Dermis lymphatic vessel endothelial cell (primary cell): ENCODE measurements around the gene HHIP. TPM values are rescaled to one million over a fixed set of nuclear protein-coding genes. Genes with fewer than 3 reads are reported as not detected.

ENCODE experiments used
- total RNA-seq: library from RNA; depleted of rRNA; stranded (reverse); fragments of >200 nt; gene quantifications from 2 replicates; pipeline ENCODE4 v1.2.1, GENCODE V29; 2014

The HHIP gene
- 61.1 and 70.9 TPM in 2 replicates for total RNA-seq

GRCh38 chr4:144645631-144646522 is at the start of gene HHIP:
TSS of gene HHIP (plus strand) at chr4:144646156. CDS start at chr4:144646676, 520 bp downstream.

